ENCODE results near the gene CNTN4.
"Not testable (repeated sequence)": the region's sequence is repeated elsewhere in the genome, so short reads cannot be mapped to it uniquely, and the experiment has no call there.

Gene CNTN4

GRCh38 chr3:2527328-2527727 lies 428.7 kb downstream of the CNTN4 start:
- DNase-seq = not testable (repeated sequence)

GRCh38 chr3:2534767-2535166 lies 436.1 kb downstream of the CNTN4 start:
- DNase-seq = not testable (repeated sequence)

- no peak for DNase-seq
Measured at GRCh38 chr3:2535206-2535605, 436.5 kb downstream of the CNTN4 start.

- no peak for DNase-seq
Measured at GRCh38 chr3:2536575-2536974, 437.9 kb downstream of the CNTN4 start.

DNA sequence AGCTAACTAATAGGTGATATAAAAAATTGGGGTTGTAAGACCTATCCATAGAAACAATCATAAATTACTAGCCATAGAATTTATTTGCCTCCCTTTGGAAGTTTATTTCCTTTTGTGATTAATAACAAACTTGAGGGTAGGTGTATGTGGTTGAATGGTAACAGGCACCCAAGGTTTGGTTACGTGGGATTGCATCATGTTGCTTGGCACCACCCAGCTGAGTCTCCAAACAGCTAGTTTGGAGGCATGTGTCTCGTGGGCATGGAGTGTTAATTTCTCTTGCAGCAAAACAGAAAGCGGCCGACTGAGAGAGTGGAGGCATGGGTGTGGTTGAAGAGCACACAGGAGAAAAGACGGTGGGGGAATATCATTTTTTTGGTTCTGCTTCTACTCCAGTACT lies 441.4 kb downstream of the CNTN4 start:
- no peak for DNase-seq

DNA sequence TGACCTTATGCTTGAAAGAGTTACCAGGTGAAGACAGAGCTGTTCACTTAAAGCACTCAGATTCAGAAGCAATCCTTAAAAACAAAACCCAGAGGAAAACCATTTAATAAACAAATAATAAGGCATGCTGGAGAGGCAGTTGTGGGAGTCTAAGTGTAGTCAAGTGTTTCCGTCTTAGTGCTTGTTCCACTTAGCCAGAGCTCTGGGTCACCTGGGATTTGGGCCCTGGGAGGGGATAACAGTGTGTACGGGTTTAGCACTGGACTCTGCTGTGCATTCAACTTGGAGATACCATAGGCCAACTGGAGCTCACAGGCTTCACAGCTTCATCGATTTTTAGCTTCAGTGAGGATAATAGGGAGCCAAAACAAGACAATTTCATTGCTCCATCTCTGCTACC lies 444.6 kb downstream of the CNTN4 start:
- no peak for DNase-seq

DNA sequence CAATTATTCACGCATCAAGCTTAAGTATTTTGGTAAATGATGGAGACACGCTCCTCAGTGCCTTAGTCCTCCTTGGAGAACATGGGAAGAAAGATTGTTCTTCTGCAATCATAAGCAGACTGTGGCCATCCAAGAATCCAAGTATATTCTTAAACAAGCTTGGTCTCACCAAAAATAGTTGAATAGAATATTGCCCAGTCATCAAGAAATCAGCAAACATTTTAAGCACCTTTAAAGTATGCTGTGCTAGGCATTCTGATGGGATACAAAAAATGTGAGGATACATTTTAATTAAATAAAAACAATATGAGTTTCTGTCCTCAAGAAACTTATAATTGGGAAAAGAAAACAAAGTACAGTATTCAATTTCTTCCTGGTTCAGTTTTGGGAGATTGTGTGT lies 445.5 kb downstream of the CNTN4 start:
- DNase-seq = no peak

DNA sequence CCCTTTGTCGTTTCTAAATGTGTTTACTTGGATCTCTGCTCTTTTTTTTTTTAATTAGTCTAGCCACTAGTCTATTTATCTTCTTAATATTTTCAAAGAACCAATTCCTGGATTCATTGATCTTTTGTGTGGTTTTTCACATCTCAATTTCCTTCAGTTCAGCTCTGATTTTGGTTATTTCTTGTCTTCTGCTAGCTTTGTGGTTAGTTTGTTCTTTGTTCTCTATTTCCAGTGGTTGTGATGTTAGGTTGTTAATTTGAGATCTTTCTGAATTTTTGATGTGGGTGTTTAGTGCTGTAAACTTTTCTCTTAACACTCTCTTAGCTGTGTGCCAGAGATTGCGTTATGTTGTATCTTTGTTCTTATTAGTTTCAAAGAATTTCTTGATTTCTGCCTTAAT lies 446.1 kb downstream of the CNTN4 start:
- no peak for DNase-seq

- no peak for DNase-seq
Measured at GRCh38 chr3:2547049-2547448, 448.4 kb downstream of the CNTN4 start.

DNA sequence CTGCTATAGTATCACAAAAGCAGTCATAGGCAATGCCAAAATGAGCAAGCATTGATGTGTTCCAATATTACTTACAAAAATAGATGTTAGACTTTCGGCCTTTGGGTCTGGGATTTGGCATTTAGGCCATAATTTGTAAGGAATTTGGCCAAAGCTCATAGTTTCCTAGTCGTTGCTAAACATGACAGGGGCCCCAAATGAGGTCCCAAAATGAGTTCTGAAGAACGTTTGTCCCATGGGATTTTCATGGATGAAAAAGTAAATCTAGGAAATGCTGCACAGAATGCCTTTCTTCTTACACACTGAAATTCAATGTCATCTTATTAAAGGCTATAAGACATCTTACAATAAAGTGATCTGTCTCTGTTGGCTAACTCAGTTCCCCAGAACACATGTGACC lies 456.0 kb downstream of the CNTN4 start:
- no peak for DNase-seq

GRCh38 chr3:2558796-2559195 lies 460.1 kb downstream of the CNTN4 start:
- peak; percentile 20 for DNase-seq

- DNase-seq = no peak
Measured at GRCh38 chr3:2567451-2567850, 468.8 kb downstream of the CNTN4 start.

GRCh38 chr3:2568156-2568555 lies 469.5 kb downstream of the CNTN4 start:
- DNase-seq = no peak

DNA sequence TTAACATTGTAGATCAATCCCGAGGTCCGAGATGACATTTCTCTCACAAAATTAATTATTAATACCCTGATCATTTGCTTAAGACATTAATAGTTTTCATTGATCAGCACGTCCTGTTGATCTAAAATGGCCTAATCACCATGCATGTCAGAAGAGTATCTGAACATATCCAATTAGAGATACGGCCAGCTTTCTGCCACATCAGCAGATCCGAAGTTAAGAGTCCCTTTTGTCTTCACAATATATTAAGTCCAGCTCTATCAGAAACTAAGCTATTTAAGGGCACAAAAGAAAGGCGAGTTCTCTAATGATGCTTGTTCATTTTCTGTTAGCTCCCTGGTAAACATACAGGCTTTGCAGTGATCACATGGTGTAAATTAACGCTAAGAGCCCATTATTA lies 470.3 kb downstream of the CNTN4 start:
- no peak for DNase-seq

GRCh38 chr3:2577571-2577970 lies 478.9 kb downstream of the CNTN4 start:
- DNase-seq = no peak

GRCh38 chr3:2578560-2578959 lies 479.9 kb downstream of the CNTN4 start:
- DNase-seq = no peak

DNA sequence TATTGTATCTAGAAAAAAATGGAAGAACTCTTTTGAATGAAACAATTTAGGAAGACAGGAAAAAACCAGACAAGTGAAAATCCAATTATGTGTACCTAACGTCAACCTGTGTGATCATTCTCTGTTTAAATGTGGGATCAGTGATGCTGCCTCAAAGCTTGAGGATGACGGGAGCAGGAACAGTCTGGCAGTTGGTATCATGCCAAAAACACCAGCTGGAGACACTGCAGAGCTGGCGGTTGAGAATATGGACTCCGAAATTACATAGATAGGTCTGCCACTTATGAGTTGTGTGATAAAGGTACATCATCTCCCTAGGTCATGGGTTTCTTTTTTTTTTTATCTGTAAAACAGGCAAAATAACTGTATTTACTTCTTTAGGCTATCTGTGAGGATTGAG lies 480.5 kb downstream of the CNTN4 start:
- peak; percentile 75 for DNase-seq

DNA sequence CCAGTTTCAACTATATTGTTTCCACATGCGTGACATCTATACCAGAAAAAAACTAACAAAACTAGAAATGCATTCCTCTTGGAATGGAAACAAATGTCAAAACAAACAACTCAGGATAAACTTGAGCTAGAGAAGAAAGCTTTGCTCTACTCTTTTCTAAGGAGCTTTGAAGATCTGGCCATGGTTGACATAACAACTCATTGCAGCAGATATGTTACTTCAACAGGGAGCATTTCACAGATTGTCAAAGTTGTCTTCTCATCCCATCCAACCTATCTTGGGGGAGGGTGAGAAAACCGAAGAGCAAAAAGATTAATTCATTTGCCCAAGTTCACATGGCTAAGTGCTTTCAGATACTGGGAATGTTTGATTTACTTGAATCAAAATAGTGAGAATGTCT lies 484.4 kb downstream of the CNTN4 start:
- DNase-seq = no peak

- no peak for DNase-seq
Measured at GRCh38 chr3:2589336-2589969, 490.8 kb downstream of the CNTN4 start.

DNA sequence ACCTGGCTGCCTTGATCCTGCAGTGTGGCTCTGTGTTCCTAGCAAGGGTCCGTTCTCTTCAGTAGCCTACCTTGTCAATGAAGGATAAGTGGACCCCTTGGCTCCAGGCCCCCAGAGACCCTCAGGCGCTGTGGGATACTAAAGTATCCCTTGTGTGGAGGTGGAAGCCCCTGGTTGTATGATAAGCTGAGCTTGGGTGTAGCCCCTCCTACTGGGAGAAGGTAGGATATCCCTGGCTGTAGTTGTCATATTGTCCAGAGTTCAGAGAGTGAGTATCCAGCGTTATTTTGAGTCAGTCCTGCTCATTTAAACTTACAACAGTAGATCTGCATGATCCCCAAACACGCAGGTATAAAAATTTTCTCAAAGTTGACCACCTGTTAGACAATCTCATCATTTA lies 496.8 kb downstream of the CNTN4 start:
- DNase-seq = no peak

- DNase-seq = no peak
Measured at GRCh38 chr3:2597615-2598014, 498.9 kb downstream of the CNTN4 start.

DNA sequence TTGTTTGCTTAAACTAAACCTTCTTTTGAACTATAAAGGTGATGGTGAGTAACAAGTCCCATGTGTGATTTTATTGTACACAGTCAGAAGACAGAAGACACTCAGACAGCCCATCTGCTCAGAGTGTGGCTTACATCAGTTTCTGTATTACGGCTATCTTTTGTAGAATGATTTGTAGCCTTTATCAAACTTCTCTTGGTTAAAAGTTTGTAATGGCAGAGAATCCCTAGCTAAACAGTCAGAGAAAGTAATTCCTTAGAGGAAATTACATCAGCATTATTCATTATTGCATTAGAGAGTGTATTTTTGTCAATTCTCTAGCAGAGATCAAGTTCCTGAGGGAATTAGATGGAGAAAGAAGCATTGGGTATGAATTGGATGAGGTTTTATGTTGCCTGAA lies 500.8 kb downstream of the CNTN4 start:
- no peak for DNase-seq

GRCh38 chr3:2603692-2604289 lies 505.1 kb downstream of the CNTN4 start:
- DNase-seq = no peak

GRCh38 chr3:2614578-2614977 lies 515.9 kb downstream of the CNTN4 start:
- DNase-seq = no peak

DNA sequence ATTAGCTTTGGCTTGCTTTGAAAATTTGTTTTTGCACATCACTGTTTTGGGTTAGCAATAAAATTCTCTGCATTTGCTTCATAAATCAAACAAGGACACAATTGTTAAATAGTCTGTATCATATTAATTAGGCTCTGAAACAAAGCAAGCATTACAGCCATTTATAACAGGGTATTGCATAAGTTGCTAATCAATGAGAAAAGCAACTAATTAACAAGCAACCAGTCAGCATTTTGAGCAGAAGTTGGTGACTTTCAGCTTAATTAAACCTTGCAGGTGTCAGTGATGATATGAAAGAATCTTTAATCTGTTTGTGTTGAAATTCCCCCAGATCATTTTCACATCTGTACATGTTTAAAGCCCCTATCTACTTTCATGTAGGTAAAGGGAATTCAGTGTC lies 516.4 kb downstream of the CNTN4 start:
- DNase-seq = no peak

Data from NCI-H1694 (cell line).